H1 (cell line): ENCODE results near the gene SULF2.

Experiments used
- CTCF ChIP-seq, 3 experiments: IDR thresholded peaks; 1 replicate in 2 of 3; 2 replicates in 1 of 3; pipeline versions ENCODE4 v1.5.1 to v1.6.1; 2011; ENCODE audit warnings: low read length in 3 of 3, mild to moderate bottlenecking in 3 of 3, inconsistent platforms in 2 of 3, low read depth in 1 of 3, moderate library complexity in 1 of 3; ENCODE audit not compliant: insufficient read depth in 1 of 3; ENCODE audit errors: control extremely low read depth in 1 of 3
- EP300 ChIP-seq, 2 experiments: IDR thresholded peaks; 1 replicate in 1 of 2; 2 replicates in 1 of 2; pipeline ENCODE4 v1.6.1; 2011 to 2012; ENCODE audit warnings: low read depth in 2 of 2, low read length in 2 of 2, mild to moderate bottlenecking in 2 of 2, borderline replicate concordance in 1 of 2, inconsistent platforms in 1 of 2, moderate library complexity in 1 of 2
- FOSL1 ChIP-seq: IDR thresholded peaks from 2 replicates; pipeline ENCODE4 v1.6.1; 2011; ENCODE audit warnings: mild to moderate bottlenecking, low read depth, low read length, moderate library complexity; ENCODE audit not compliant: insufficient read depth
- POLR2A ChIP-seq, 2 experiments: IDR thresholded peaks; 1 replicate in 1 of 2; 2 replicates in 1 of 2; pipeline ENCODE4 v1.6.1; 2011; ENCODE audit warnings: low read depth in 2 of 2, low read length in 2 of 2, mild to moderate bottlenecking in 2 of 2; ENCODE audit errors: control extremely low read depth in 1 of 2
- RFX5 ChIP-seq: IDR thresholded peaks from 2 replicates; pipeline ENCODE4 v1.6.1; 2011; ENCODE audit warnings: low read depth, low read length, improper control_type of control experiment, borderline replicate concordance
- SUZ12 ChIP-seq: fragments of 200-600 bp; sonication (generic); IDR thresholded peaks from 2 replicates; pipeline ENCODE4 v1.6.1; 2012; ENCODE audit warnings: mild to moderate bottlenecking, inconsistent platforms, low read length, moderate library complexity, mixed read lengths
- TAF7 ChIP-seq: optimal IDR thresholded peaks from 2 replicates; pipeline ENCODE3; 2011; ENCODE audit warnings: low read depth, mild to moderate bottlenecking, inconsistent platforms, low read length, moderate library complexity, borderline replicate concordance
- YY1 ChIP-seq: IDR thresholded peaks from 2 replicates; pipeline ENCODE4 v1.6.1; 2011; ENCODE audit warnings: low read depth, mild to moderate bottlenecking, low read length

- TF ChIP-seq EP300 (IDR thresholded peaks at IDR 0.05; ENCODE audit: borderline replicate concordance in 1 of 2, low read depth in 2 of 2, low read length in 2 of 2) (no peak), CTCF (IDR thresholded peaks at IDR 0.05; ENCODE audit: control extremely low read depth in 1 of 3, insufficient read depth in 1 of 3, low read depth in 1 of 3, low read length in 3 of 3) (no peak), TAF7 (no peak), RFX5 (no peak), SUZ12 (no peak), POLR2A (IDR thresholded peaks at IDR 0.05; ENCODE audit: control extremely low read depth in 1 of 2, low read depth in 2 of 2, low read length in 2 of 2) (no peak), YY1 (no peak), FOSL1 (no peak)
These were observed 22.5 kb downstream of the SULF2 start for GRCh38 chr20:47762699-47763268.
